ENCODE results near the gene TUBA8.

Gene TUBA8

DNA sequence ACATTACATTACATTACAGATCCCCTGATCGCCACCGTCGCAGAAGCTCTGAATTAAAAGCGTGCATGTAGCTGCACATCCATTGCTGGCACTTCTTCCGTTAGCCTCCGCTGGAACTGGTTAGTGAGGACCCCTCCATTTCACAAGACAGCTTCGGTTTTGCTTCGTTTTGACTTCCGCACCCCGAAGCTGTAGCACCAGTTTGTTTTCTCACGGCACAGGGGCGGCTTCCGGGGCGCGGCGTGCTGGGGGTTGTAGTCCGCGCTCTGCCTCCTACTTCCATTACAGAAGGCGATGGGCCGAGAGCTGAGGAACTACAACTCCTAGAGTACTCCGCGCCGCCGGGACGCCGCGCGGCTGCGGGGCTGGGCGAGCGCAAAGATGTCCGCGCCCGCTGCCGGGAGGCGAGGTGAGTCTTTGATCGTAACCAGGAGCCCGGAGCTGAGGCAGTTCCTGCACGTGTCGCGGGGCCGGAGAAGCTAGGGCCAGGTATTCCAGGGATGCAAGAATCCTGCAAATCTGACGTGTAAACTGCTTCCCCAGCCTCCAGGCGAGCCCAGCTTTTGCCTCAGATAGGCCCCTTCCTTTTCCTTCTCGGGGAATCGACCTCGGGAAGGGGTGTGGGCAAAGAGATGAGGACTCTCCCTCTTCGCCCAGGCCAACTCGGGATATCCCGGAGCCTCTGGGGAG is 32.8 kb upstream of the TUBA8 start, which contains the start of gene PEX26:
TSS of gene PEX26 (plus strand) at position 352 of the 690 bp plus-strand sequence. CDS start 387 bp downstream, outside the sequence.
- DNase-seq = peak; percentile 95

DNA sequence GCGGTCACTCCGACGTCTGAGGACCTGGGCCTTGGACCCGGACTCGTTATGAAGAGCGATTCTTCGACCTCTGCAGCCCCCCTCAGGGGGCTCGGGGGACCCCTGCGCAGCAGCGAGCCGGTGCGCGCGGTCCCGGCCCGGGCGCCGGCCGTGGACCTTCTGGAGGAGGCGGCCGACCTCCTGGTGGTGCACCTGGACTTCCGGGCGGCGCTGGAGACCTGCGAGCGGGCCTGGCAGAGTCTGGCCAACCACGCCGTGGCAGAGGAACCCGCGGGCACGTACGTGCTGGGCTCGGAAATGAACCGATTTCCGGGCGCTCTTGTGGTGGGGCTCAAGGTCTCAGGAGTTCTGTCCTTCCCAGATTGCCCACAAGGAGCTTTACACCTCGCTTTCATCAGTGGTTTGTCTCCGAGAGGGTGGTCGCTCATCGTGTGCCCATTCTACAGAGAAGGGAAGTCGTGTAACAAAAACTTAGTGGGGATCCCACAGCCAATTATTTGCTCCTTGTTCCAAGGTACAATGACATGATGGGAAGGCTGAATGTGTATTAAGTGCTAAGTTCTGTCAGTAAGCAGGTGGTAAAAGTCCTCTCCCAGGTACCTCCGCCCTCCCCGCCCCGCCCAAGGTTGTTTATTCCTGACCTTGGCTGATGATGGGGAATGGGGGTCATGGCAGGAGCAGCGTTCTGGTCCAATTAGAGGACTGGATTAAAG is 32.1 kb upstream of the TUBA8 start:
- peak; percentile 64 to 69 for DNase-seq

GRCh38 chr22:18079706-18080233 is 30.8 kb upstream of the TUBA8 start:
- no peak for DNase-seq

- no peak for DNase-seq
These were observed 29.2 kb upstream of the TUBA8 start for GRCh38 chr22:18081416-18081815.

DNA sequence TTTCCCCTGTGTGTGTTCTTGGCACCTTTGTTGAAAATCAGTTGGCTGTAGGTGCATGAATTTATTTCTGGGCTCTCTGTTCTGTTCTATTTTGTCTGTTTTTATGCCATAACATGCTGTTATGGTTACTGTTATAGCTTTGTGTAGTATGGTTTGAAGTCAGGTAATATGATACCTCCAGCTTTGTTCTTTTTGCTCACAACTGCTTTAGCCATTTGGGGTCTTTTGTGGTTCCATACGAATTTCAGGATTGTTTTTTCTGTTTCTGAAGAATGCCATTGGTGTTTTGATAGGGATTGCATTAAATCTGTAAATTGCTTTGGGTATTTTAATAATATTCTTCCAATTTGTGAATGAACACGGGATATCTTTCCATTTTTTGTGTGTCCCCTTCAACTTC is 28.1 kb upstream of the TUBA8 start:
- no peak for DNase-seq

DNA sequence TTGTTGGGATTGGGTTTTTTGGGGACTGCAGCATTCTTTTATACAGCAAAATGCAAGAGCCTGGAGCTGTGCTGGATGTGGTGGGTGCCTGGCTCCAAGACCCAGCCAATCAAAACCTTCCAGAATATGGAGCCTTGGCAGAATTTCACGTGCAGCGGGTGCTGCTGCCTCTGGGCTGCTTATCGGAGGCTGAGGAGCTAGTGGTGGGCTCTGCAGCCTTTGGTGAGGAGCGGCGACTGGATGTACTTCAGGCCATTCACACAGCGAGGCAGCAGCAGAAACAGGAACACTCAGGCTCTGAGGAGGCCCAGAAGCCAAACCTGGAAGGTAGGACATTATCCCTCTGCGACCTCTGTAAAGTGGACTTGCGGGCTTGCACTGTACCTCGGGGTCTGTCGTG is 27.2 kb upstream of the TUBA8 start:
- no peak for DNase-seq

DNA sequence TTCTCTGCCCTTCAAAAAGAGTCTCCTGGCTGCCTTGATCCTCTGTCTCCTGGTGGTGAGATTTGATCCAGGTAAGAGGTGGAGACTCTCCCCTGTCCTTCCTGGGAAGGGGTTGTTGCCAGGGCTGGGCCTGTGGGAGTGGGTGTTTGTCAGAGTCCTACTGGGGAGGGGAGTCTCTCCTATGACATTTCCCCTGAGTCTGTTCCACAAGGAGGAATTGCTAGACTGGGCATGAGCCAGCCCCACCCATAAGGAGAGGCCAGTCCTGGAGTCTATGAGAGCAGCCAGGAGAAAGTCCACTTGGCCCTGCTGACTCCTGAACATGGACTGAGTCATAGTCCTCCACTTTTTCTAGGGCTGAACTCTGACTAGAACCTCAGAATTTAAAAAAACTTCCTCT is 25.4 kb upstream of the TUBA8 start:
- DNase-seq = no peak

GRCh38 chr22:18087350-18087855 is 23.2 kb upstream of the TUBA8 start:
- DNase-seq = no peak

DNA sequence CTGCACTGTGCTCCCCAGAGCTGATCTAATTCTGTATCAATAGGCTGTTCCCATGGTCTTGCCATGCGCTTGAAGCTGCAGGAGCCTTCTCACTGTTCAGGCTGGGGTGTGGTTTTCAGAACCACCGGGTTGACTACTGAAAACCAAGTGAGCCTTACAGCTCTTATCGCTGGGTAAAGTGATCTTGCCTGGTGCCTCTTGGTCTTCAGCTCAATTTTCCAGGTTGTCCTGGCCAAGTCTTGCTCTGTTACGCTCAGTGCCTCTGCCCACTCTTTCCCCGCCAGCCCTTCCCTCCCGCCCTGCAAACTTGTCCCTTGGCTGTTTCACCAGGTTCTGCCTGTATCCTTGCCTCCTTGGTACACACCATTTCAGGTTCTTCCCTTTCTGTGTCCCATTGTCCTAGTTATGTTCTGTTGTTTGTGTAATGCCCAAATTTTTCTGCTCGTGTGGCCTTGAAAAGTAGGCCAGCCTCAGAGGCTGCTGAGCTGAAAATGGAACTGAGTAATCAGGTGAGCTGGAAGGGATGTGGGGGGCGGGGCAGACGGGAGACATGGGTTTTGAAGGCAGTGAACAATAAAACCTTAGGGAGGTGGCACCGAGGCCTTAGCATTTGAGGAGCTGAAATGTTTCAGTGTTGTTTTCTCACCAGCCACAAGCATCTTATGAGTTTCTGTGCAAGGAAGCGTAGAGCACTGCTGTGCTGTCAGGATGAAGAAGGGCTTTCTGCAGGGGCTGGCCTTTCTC is 21.6 kb upstream of the TUBA8 start:
- peak; percentile 41 to 56 for DNase-seq

DNA sequence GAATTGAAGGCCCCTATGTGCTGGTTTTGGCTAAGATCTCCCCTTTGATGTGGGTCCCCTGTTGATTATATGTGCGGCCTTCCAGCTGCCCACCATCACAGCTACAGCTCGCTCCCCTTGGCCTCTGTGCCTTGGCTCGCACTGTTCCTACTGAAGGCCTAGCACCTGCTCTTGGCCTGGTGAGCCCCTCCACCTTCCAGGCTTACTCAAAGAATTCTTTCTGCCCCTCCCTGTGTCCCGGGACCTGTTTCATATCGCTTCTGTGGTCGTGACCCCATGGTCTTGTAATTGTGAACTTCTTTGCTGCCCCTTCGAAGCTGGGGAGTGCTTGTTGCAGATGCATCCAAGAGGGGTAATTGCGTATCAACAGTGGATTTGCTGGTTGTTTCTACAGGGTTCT is 20.3 kb upstream of the TUBA8 start:
- DNase-seq = no peak

- DNase-seq = no peak
These were observed 19.1 kb upstream of the TUBA8 start for GRCh38 chr22:18091478-18091877.

- DNase-seq = peak in 1 of 2 experiments; percentile 36
These were observed 18.6 kb upstream of the TUBA8 start for GRCh38 chr22:18091916-18092526.

DNA sequence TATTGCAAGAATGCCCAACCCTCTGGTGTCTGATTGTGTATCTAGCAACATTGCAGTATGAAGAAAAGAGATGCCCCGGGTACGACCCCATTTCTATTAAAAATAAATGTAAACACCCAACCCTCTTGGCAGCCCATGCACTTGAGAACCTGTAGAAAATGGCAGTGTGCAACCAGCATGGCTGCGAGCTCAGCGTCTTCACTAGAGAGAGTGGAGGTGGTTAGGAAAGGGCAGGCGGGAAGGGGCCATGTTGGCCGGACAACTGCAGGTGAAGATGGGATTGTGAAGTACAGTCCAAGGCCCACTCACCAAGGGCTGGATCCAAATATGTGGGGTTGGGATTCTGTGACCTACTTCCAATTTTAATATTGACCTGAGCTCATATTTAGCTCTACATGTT is 16.9 kb upstream of the TUBA8 start:
- DNase-seq = no peak

GRCh38 chr22:18095101-18095805 is 15.4 kb upstream of the TUBA8 start:
- no peak for DNase-seq

DNA sequence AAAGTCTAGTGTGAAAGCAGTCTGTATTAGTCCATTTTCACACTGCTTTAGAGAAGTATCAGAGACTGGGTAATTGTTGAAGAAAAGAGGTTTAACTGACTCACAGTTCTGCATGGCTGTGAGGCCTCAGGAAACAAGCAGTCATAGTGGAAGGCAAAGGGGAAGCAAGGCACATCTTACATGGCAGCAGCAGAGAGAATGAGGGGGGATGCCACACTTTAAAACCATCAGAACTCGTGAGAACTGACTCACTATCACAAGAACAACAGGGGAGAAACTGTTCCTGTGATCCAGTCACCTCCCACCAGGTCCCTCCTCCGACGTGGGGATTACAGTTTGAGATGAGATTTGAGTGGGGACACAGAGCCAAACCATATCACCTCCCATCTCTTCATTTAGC is 13.8 kb upstream of the TUBA8 start:
- peak in 1 of 2 experiments; percentile 37 for DNase-seq

GRCh38 chr22:18100781-18101180 is 9.8 kb upstream of the TUBA8 start:
- DNase-seq = no peak

GRCh38 chr22:18101536-18101935 is 9.1 kb upstream of the TUBA8 start:
- DNase-seq = no peak

DNA sequence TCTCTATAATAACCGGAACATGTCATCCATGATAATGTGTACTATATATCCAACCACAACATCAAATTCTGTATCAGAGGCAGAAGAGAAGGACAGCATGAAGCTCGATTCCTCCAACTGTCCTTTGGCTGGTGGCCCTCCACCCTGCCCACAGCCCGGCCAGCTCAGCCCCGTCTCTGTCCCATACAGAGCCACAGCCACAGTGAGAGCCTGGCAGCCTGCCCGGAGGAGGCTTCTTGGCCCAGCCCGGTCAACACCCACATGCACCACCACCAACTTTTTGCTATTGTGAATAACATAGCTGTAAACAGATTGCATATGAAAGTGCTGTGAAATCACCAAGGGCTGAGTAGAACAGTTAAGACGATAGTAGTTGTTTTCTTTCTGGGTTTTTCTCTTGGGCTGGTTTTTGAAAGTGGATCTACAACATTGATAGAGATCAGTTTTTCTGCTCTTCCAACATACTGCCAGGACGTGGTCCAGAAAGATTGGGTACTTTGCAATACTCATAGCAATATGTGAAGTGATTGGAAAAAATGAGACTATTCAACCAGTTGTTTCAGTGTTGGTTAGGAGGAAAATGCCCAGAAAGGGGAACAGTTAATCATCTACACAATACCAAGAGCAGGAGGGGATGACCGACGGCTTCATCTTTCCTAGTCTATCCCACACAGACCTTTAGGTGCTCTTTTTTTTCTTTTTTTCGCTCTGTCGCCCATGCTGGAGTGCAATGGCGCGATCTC is 6.9 kb upstream of the TUBA8 start:
- peak; percentile 51 to 55 for DNase-seq

DNA sequence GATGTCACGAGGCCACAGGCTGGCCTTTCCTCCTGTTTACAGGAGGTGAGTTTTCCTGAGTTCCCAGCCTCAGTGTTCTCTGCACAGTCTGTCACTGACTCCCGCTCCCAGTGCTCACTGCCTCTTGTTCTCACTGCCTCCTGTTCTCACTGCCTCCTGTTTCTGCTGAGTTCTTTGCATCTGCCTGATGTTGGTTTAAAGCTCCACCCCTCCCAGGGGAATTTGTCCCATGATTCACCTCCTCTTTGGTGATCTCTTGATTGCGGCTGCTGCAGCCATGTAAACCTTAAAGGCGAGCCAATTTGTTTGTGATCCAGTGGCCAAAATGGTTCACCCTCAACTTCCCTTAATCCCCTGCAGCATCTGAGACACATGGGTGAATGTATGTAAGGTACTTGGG is 6.0 kb upstream of the TUBA8 start:
- no peak for DNase-seq

GRCh38 chr22:18105981-18106380 is 4.6 kb upstream of the TUBA8 start:
- DNase-seq = peak in 1 of 2 experiments; percentile 26
